T-helper 22 cell (primary cell): ENCODE results near the gene SETD2.

ENCODE experiments used
- DNase-seq: peaks from one replicate; pipeline ENCODE4 v3.0.0-alpha.2; 2020; ENCODE audit warnings: low read depth

The SETD2 gene

DNA sequence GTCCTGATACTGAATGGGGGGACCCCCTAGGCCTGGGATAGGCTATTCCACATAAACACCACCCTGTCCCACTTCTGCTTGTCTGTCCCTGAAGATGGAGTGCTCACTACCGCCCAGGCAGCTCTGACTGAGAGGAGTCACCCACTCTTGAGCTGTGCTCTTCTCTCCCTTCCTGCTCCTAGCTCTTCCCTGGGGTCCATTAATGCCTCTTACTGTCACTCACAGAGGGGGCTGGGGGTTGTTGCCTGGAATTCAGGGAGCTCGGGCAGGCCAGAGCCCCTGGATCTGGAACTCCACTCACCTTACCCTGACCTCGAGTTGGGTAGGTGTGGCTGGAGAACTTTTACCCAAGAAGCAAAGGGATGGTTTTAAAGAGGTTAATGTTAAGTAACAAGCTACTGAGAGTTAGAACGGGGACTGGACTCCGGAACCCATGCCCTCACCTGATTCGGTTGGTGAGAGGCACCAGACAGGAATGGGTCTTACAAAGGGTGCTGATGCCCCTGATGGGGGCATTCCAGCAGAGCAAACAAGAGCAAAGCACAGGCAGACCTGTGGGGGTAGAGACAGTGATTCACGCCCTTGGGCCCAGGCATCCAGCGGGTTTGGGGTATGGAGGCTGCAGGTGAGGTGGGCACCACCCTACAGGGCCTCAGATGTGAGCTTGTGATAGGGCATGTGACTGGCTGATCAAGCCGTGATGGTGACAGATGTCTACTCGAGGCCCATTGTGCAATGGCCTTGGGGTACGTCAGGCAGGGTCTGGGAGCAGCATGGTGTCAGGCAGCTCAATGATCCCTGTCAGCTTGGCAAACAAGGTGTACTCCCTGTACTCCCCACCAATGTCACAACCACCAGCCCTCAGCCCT lies 179.1 kb downstream of the SETD2 start:
- DNase-seq, result no peak

- DNase-seq, result no peak
These were observed 181.4 kb downstream of the SETD2 start for GRCh38 chr3:46982546-46982945.

- no peak for DNase-seq
These were observed 181.9 kb downstream of the SETD2 start for GRCh38 chr3:46981932-46982471.

GRCh38 chr3:46979958-46980497 lies 183.9 kb downstream of the SETD2 start:
- DNase-seq, result no peak

- peak; percentile 96 for DNase-seq
These were observed 184.6 kb downstream of the SETD2 start, which contains the start of gene NBEAL2 for GRCh38 chr3:46978985-46979944. Gene NBEAL2, plus strand, starts transcription at chr3:46979666. Its CDS starts 196 bp downstream, at chr3:46979862.

DNA sequence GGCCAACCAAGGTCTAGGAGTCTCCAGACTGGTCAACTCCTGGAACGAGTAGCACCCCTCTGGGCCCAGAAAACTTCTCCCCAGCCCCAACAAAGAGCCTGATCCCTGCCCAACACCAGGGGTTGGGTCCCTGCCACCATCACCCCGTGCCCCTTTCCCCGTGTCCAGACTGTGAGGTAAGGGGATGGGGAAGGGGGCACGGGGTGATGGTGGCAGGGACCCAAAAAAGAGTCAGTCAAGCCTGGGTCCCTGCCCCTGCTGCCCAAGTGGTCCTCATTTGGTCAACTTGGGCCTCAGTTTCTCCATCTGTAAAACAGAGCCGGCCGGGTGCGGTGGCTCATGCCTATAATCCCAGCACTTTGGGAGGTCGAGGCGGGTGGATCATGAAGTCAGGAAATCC lies 185.5 kb downstream of the SETD2 start:
- DNase-seq, result no peak

GRCh38 chr3:46977811-46978195 lies 186.1 kb downstream of the SETD2 start:
- no peak for DNase-seq

DNA sequence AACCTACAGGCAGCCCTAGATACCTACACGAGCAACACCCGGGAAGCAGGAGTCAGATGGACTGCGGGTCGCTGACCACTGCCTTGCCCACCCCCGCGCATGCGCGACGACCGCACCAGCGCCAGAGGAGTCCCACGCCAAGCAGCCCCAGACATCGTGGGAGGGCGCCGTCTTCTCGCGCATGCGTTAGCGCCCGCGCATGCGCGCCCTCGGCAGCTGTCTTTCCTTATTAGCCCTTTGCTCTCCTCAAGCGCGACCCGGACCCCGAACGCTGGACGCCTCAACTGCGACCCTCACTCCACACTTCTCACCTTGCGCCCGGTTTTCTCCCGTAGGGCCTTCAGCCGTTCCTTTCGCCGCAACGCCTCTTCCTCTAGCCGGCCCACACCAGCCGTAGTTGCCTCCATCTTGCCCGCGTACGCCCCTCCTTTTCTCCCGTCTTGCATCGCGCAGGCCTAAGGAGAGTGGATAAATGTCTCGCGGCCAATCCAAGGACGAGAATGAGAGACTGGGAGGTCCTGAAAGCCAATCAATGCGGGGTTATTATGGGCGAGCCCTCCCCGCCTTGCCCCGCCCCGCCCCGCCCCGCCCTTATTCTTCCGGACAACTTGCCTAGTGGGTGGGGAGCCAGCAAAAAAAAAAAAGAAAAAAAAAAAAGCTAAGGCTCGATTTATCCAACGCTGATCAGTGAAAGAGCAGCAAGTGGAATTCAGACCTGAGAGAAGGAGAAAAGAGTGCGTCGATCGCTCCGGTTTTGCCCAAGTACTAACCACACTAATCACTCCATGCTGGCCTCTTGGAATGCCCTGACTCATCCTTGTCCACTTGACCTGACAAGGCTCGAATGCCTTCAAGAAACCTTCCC lies 187.4 kb downstream of the SETD2 start, which contains the start of gene CCDC12:
CCDC12 (minus strand) TSS at position 420 of the 865 bp plus-strand sequence; CDS start at position 407, 13 bp downstream.
- DNase-seq, result peak; percentile 95

- DNase-seq, result no peak
These were observed 189.3 kb downstream of the SETD2 start for GRCh38 chr3:46974421-46975171.

GRCh38 chr3:46972396-46972795 lies 191.5 kb downstream of the SETD2 start:
- no peak for DNase-seq

DNA sequence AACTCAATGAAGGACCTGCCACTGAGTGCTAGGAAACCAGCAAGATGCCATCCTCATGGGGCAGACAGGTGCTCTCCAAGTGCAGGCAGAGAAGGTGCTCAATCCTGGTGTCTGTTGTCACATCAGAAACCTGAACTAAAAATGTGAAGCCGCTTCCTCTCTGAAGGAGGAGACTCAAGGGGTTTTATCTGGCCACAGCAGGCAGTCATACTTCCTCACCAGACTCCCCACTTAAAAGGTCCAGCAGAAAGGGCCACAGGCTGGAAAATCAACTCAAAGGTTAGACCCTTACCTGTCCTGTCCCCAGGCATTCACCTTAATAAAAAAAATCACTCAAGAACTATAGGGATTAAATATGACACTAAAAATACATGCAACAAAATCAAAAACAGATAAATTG lies 192.2 kb downstream of the SETD2 start:
- DNase-seq, result no peak

- DNase-seq, result no peak
These were observed 192.8 kb downstream of the SETD2 start for GRCh38 chr3:46971151-46971550.

GRCh38 chr3:46970391-46971091 lies 193.4 kb downstream of the SETD2 start:
- no peak for DNase-seq

DNA sequence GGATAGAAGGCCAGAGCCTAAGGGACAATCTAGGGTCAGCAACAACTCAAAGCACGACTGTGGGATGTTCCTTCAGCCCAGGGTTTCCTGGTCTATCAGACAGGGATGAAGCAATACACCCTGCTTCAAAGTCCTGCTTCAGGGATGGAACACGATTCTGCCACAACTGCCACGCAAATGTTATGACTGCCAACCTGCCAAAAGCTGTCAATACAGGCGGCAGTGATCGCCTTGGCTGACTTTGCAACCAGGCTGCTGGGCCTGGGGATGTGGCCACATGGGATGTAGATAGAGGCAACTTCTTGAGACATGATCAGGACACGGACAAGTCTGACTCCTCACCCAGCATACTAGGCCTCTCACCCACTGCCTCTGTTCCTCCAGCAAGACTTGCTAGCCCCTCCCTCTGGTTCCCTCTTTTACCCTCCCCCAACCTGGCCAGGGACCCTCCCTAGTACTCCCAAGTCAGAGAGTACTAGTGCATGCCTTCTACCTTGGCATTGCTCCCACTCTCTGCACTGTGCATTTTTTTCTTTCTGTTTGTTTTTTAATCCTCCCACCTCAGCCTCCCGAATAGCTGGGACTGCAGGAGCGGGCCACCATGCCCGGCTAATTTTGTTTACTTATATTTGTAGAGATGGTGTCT lies 195.0 kb downstream of the SETD2 start:
- DNase-seq, result no peak

- no peak for DNase-seq
These were observed 197.1 kb downstream of the SETD2 start for GRCh38 chr3:46966811-46967210.
